ENCODE results near the gene STAT3. TPM values are rescaled to one million over a fixed set of nuclear protein-coding genes. Genes with fewer than 3 reads are reported as not detected.
A peak's percentile ranks its signal among the peaks of the same experiment; 100 is the strongest.

The STAT3 gene
- total and polyA plus RNA-seq, 9 of the 15 experiments (the other 6 are each of a cell fraction or from before 2014, with no cell fraction given), result 90.0 to 179 (median 114) TPM

DNA sequence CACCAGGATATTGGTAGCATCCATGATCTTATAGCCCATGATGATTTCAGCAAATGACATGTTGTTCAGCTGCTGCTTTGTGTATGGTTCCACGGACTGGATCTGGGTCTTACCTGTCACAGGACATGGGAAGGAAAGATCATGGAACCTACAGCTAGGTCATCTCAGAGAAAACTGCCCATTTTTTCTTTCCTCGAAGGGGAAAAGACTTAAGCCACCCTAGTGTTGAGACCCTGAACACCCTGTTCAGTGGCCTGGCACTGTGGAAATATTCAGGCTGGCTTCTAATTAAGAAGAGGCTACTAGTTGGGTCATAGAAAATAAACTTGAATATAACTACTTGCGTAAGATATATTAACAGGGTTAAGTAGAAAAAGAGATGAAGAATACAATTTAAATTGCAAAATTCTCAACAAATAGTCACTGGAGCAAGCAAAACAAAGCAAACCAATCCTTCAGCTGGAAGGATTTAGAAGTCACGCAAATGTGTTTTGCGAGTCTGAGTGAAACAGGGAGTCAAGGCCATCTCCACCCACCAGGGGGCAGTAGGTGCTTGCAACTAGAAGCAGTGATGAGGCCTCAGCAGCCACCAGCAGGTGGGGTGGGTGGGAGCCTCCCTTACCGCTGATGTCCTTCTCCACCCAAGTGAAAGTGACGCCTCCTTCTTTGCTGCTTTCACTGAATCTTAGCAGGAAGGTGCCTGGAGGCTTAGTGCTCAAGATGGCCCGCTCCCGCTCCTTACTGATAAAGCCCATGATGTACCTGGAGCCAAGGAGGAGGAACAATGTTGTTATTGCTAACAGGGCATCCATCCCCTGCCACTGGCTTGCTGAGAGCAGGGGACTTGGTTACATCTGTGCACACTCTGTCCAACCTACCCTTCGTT, 65.6 kb downstream of the STAT3 start (continued):
- TF ChIP-seq RBM39 (optimal IDR thresholded peaks at IDR 0.05; ENCODE audit: low read depth, low read length) (no peak), XRCC4 (IDR thresholded peaks at IDR 0.05; ENCODE audit: extremely low read depth, insufficient read depth, insufficient read length) (no peak), SNRNP70 (optimal IDR thresholded peaks at IDR 0.05; ENCODE audit: low read depth, low read length) (no peak), NFXL1 (CRISPR knock-in tag; IDR thresholded peaks at IDR 0.05) (no peak), WHSC1 (IDR thresholded peaks at IDR 0.05; ENCODE audit: low read length) (no peak), ZNF239 (CRISPR knock-in tag; IDR thresholded peaks at IDR 0.05) (no peak; the same call in 1 of the 2 replicates), TEAD2 (tag; IDR thresholded peaks at IDR 0.05) (no peak), SRF (CRISPR knock-in tag; IDR thresholded peaks at IDR 0.05) (peak in 1 of 2 experiments; percentile 45; a peak in 1 of 4 replicates), GTF2E2 (tag; IDR thresholded peaks at IDR 0.05) (no peak), ETV5 (CRISPR knock-in tag; IDR thresholded peaks at IDR 0.05; ENCODE audit: low read depth) (no peak), ZNF146 (CRISPR knock-in tag; IDR thresholded peaks at IDR 0.05; ENCODE audit: unreplicated experiment) (no peak), CREBBP (IDR thresholded peaks at IDR 0.05; ENCODE audit: low read depth, low read length) (no peak), TRIM24 (IDR thresholded peaks at IDR 0.05) (no peak), YBX1 (IDR thresholded peaks at IDR 0.05) (no peak), CC2D1A (IDR thresholded peaks at IDR 0.05) (peak; percentile 89), ZNF23 (CRISPR knock-in tag; IDR thresholded peaks at IDR 0.05) (no peak), POLR2B (IDR thresholded peaks at IDR 0.05; ENCODE audit: low read depth, partially characterized antibody) (no peak), DACH1 (IDR thresholded peaks at IDR 0.05; ENCODE audit: partially characterized antibody) (no peak), TEAD4 (IDR thresholded peaks at IDR 0.05; ENCODE audit: low read length) (peak; percentile 39; the same call in 1 of the 2 replicates), TEAD4 (CRISPR knock-in tag; IDR thresholded peaks at IDR 0.05; ENCODE audit: borderline replicate concordance) (no peak), KDM2B (CRISPR knock-in tag; IDR thresholded peaks at IDR 0.05) (no peak), CTBP1 (IDR thresholded peaks at IDR 0.05; ENCODE audit: borderline replicate concordance) (peak; percentile 94), PTBP1 (IDR thresholded peaks at IDR 0.05; ENCODE audit: low read depth, low read length) (no peak)
- TF ChIP-seq, protein P1, sequence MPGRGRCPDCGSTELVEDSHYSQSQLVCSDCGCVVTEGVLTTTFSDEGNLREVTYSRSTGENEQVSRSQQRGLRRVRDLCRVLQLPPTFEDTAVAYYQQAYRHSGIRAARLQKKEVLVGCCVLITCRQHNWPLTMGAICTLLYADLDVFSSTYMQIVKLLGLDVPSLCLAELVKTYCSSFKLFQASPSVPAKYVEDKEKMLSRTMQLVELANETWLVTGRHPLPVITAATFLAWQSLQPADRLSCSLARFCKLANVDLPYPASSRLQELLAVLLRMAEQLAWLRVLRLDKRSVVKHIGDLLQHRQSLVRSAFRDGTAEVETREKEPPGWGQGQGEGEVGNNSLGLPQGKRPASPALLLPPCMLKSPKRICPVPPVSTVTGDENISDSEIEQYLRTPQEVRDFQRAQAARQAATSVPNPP (IDR thresholded peaks at IDR 0.05; ENCODE audit: borderline replicate concordance, insufficient read depth, insufficient read length), result no peak
- TF ChIP-seq, protein P2, sequence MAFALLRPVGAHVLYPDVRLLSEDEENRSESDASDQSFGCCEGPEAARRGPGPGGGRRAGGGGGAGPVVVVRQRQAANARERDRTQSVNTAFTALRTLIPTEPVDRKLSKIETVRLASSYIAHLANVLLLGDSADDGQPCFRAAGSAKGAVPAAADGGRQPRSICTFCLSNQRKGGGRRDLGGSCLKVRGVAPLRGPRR (CRISPR knock-in tag; IDR thresholded peaks at IDR 0.05), result no peak
- TF ChIP-seq, protein P3, sequence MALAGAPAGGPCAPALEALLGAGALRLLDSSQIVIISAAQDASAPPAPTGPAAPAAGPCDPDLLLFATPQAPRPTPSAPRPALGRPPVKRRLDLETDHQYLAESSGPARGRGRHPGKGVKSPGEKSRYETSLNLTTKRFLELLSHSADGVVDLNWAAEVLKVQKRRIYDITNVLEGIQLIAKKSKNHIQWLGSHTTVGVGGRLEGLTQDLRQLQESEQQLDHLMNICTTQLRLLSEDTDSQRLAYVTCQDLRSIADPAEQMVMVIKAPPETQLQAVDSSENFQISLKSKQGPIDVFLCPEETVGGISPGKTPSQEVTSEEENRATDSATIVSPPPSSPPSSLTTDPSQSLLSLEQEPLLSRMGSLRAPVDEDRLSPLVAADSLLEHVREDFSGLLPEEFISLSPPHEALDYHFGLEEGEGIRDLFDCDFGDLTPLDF (CRISPR knock-in tag; IDR thresholded peaks at IDR 0.05), result 0 out of 2 replicates have a peak, but pooled peaks have one; percentile 26
- TF ChIP-seq, protein P4, sequence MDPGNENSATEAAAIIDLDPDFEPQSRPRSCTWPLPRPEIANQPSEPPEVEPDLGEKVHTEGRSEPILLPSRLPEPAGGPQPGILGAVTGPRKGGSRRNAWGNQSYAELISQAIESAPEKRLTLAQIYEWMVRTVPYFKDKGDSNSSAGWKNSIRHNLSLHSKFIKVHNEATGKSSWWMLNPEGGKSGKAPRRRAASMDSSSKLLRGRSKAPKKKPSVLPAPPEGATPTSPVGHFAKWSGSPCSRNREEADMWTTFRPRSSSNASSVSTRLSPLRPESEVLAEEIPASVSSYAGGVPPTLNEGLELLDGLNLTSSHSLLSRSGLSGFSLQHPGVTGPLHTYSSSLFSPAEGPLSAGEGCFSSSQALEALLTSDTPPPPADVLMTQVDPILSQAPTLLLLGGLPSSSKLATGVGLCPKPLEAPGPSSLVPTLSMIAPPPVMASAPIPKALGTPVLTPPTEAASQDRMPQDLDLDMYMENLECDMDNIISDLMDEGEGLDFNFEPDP (CRISPR knock-in tag; IDR thresholded peaks at IDR 0.05), result no peak
